ENCODE results near the gene RNF144A. TPM values are rescaled to one million over a fixed set of nuclear protein-coding genes. Genes with fewer than 3 reads are reported as not detected.

The RNF144A gene
- total and polyA plus RNA-seq, 2 experiments from 2014 or later = 5.4 to 10.1 TPM

DNA sequence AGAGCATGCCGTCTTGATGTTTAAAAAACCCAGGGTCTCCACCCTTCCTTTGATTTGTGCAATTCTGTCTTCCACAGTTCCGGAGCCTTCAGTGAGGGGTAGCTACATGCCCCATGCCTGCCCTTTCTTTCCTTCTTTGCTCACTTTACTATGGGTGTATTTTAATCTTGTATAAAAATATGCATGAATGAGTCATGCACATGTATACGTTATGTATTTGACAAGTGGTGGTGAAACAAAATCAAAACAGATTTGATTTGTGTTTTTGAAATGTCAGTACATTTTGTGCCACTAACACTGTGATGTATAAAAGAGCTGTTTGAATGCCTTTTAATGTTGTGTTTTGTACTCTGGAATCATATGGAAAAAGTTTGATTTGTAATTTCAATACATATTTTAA, 126.5 kb downstream of the RNF144A start:
- no peaks in the 10 kb centered on the region for H3K27me3 ChIP-seq
- no peak overlapping the region for H3K27ac ChIP-seq
- H4K20me1 ChIP-seq (ENCODE audit: insufficient read depth, poor library complexity, severe bottlenecking) = no peaks in the 10 kb centered on the region
- no peaks in the 10 kb centered on the region for H3K9me3 ChIP-seq (ENCODE audit: low read depth)
- H2AFZ ChIP-seq = no peak overlapping the region
- DNase-seq (ENCODE audit: low spot score) = no peak
- no peaks in the 10 kb centered on the region for H3K79me2 ChIP-seq
- no peak overlapping the region for H3K4me3 ChIP-seq
- 79% methylated on average over 3 of the region's 3 CpGs for WGBS (ENCODE audit: low lambda C conversion rate, missing lambda C conversion rate)
- TF ChIP-seq, protein P1, sequence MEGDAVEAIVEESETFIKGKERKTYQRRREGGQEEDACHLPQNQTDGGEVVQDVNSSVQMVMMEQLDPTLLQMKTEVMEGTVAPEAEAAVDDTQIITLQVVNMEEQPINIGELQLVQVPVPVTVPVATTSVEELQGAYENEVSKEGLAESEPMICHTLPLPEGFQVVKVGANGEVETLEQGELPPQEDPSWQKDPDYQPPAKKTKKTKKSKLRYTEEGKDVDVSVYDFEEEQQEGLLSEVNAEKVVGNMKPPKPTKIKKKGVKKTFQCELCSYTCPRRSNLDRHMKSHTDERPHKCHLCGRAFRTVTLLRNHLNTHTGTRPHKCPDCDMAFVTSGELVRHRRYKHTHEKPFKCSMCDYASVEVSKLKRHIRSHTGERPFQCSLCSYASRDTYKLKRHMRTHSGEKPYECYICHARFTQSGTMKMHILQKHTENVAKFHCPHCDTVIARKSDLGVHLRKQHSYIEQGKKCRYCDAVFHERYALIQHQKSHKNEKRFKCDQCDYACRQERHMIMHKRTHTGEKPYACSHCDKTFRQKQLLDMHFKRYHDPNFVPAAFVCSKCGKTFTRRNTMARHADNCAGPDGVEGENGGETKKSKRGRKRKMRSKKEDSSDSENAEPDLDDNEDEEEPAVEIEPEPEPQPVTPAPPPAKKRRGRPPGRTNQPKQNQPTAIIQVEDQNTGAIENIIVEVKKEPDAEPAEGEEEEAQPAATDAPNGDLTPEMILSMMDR (IDR thresholded peaks at IDR 0.05; ENCODE audit: poor library complexity) = no peak
- TF ChIP-seq EZH2phosphoT487 (IDR thresholded peaks at IDR 0.05; ENCODE audit: low read depth, severe bottlenecking, unreplicated experiment) (no peak), EZH2 (IDR thresholded peaks at IDR 0.05; ENCODE audit: borderline replicate concordance) (no peak)
- H3K4me2 ChIP-seq = no peak overlapping the region
- no peaks in the 10 kb centered on the region for H3K36me3 ChIP-seq (replicated peaks; ENCODE audit: insufficient read depth, low read depth)
- H3K4me1 ChIP-seq (ENCODE audit: insufficient read depth) = no peaks in the 10 kb centered on the region
- H3K9me2 ChIP-seq (replicated peaks; ENCODE audit: insufficient read depth) = no peaks in the 10 kb centered on the region

DNA sequence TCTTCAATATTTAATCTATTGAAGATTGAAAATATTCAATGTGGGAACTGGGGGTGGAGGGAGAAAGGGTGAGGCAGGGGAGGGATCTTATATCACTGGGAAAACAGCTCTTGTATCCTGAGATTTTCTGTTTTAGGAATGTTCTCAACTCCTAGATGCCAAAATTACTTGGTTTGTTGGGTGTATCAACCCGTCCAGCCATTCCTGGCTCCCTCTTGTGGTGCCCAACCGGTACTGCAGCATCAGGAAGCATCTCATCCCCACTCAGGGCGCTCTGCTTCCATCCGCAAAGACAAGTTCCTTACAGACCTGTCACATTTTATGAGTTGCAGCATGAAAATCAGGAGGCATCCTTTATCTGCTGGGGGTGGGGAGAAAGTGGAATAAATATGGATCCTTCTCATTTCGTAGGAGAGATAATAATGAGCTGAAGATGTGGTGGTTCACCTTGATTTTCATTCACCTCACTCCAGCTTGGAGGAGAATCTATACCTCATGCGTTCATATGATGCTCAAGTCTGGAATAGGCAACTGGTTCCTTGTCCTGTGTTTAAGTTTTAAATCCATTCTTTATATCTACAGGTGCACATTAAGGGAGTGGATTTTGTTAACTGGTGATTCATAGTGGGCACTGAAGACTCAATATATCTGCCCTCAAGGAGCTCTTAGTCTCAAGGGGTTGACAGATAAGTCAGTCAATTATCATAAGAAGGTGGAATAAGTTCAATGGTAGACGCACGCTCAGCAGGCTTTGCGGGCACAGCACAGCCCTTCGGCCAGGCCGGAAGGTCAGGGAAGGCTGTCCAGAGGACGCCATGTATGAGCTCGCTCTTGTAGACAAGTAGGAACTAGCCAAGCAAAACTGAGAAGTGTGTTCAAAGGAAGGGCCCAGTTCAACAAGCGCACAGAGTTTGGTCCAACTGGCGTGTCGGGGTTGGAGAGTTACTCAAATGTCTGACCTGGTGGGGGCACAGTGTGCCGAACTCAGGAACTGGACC, 127.3 kb downstream of the RNF144A start:
- H3K27me3 ChIP-seq = no peaks in the 10 kb centered on the region
- no peak overlapping the region for H3K27ac ChIP-seq
- no peaks in the 10 kb centered on the region for H3K9me3 ChIP-seq (ENCODE audit: low read depth)
- no peak overlapping the region for H3K4me2 ChIP-seq
- 86% methylated on average over 17 of the region's 17 CpGs for WGBS (ENCODE audit: low lambda C conversion rate, missing lambda C conversion rate)
- peak; percentile 60 for DNase-seq (ENCODE audit: low spot score)
- H3K4me3 ChIP-seq = no peak overlapping the region
- H3K79me2 ChIP-seq = no peaks in the 10 kb centered on the region
- H3K36me3 ChIP-seq (replicated peaks; ENCODE audit: insufficient read depth, low read depth) = no peaks in the 10 kb centered on the region
- no peaks in the 10 kb centered on the region for H3K4me1 ChIP-seq (ENCODE audit: insufficient read depth)
- TF ChIP-seq, protein P1 (IDR thresholded peaks at IDR 0.05; ENCODE audit: poor library complexity) = peak; percentile 71
- TF ChIP-seq EZH2phosphoT487 (IDR thresholded peaks at IDR 0.05; ENCODE audit: low read depth, severe bottlenecking, unreplicated experiment) = no peak
- no peaks in the 10 kb centered on the region for H3K9me2 ChIP-seq (replicated peaks; ENCODE audit: insufficient read depth)
- no peak overlapping the region for H2AFZ ChIP-seq
- no peaks in the 10 kb centered on the region for H4K20me1 ChIP-seq (ENCODE audit: insufficient read depth, poor library complexity, severe bottlenecking)

DNA sequence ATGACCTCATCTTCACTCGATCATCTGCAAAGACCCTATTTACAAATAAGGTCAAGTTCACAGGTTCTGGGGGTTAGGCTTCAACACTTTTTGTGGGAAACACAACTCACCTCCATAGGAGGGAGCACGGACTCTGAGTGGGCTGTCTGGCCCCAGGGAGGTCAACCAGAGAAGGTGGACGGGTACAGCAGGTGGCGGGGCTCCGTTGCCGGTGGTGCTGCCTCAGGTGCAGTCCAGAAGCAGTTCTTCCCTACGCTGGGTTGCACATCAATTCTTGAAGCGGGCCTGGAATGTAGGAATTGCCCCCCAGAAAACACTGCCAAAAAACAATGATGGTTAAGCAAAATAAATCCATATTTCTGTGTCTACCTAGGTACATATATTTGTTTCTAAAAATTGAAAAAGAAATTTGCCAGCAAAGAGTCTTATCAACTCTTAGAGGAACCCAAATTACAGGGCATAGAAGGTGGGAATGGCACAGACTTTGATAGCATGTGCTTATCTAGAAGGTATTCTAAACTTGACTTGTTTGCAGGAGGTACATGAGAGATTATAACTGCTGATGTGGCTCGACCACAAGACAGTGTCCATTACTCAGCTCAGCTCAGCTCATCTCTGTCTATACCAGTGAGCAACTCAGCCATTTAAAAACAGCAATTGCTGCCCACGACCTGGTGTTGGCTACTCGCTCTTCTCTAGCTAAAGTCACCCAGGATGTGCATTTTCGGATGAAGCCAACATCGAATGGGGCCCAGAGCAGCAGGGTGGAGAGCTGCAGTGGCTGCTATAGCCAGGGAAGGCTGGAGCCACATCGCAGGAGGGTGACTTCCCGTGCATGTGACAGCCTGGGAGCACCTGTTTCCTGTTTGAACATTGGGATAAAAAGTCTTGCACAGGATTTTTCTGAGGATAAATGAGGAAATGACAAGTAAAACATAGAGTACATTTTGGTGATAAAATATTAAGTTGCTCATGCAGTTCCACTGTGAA, 128.7 kb downstream of the RNF144A start:
- H3K27me3 ChIP-seq = no peaks in the 10 kb centered on the region
- H3K79me2 ChIP-seq = no peaks in the 10 kb centered on the region
- H3K9me2 ChIP-seq (replicated peaks; ENCODE audit: insufficient read depth) = no peaks in the 10 kb centered on the region
- 93% methylated on average over 15 of the region's 15 CpGs for WGBS (ENCODE audit: low lambda C conversion rate, missing lambda C conversion rate)
- H3K27ac ChIP-seq = no peak overlapping the region
- TF ChIP-seq, protein P1 (IDR thresholded peaks at IDR 0.05; ENCODE audit: poor library complexity) = no peak
- TF ChIP-seq EZH2phosphoT487 (IDR thresholded peaks at IDR 0.05; ENCODE audit: low read depth, severe bottlenecking, unreplicated experiment) (no peak), EZH2 (IDR thresholded peaks at IDR 0.05; ENCODE audit: borderline replicate concordance) (no peak)
- no peaks in the 10 kb centered on the region for H4K20me1 ChIP-seq (ENCODE audit: insufficient read depth, poor library complexity, severe bottlenecking)
- H3K4me1 ChIP-seq (ENCODE audit: insufficient read depth) = no peaks in the 10 kb centered on the region
- no peaks in the 10 kb centered on the region for H3K9me3 ChIP-seq (ENCODE audit: low read depth)
- no peak for DNase-seq (ENCODE audit: low spot score)
- H3K4me3 ChIP-seq = no peak overlapping the region
- no peaks in the 10 kb centered on the region for H3K36me3 ChIP-seq (replicated peaks; ENCODE audit: insufficient read depth, low read depth)
- H2AFZ ChIP-seq = no peak overlapping the region
- H3K4me2 ChIP-seq = no peak overlapping the region
